ENCODE measurements around the gene SGPP1.
A peak's percentile ranks its signal among the peaks of the same experiment; 100 is the strongest.

The SGPP1 gene

DNA sequence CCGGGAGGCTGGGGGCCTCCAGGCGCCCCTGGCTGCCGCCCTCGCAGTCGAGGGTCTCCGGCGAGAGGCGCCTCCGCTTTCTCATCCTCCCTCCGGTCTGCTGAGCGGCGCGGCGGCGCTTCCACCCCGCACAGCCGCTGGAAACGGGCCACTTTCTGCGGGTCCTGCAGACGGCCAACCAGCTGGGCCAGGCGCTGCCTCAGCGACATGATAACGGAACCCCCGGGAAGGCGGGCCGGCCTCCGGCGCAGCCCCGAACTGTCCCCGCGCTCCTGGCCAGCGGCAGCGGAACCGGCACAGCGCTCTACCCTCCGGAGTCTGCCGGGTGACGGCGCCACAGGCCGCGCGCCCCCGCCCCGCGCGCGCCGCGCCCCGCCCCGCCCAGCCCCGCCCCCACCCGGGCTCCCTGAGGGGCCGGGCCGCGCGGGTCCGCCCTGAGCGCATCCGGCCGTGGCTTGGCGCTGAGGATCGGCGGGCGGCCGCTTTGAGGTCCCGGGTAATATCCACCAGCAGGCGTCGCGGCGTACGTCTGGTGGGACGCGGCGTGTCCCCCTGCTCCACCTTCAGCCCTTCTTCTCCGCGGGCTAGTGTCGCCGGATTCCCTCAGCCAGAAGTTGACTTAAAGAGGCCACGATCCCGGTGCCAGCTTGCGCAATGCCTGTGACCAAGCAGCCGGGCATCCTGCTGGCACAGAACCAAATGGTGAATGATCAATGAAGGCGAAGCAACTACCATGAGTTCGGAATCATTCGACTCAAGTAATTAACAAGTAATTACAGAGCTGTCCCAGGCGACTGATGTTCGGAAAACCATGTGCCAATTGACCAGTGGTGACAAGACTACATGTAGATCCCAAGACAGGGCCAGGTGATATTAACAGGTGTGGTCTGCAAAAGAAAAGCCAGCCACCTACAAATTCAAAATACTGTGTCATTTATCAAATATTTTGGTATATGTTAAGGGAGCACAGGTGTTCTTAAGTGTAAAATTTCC is at the start of gene SGPP1:
Gene SGPP1, minus strand, starts transcription at position 330 of the 993 bp plus-strand sequence. Its CDS starts 121 bp downstream, at position 209.
- Histone ChIP-seq H3K27ac (ENCODE audit: low read depth, low read length) (peak within 1 kb of the TSS; percentile 64), H3K27me3 (ENCODE audit: control insufficient read depth, insufficient read depth, low read length) (peaks cover 29% of the 10 kb centered on the region)

GRCh38 chr14:63777024-63777423 is 49.2 kb upstream of the SGPP1 start:
- no peak overlapping the region for H3K27ac ChIP-seq (ENCODE audit: low read depth, low read length)

More for the DNA sequence above, at the start of gene SGPP1:
- no peaks in the 10 kb centered on the region for H3K36me3 ChIP-seq (ENCODE audit: control insufficient read depth, insufficient read depth, low read length)
- H3K4me3 ChIP-seq (ENCODE audit: low read depth, low read length): peak within 1 kb of the TSS; percentile 74
- H3K9ac ChIP-seq (ENCODE audit: low read depth, low read length): peak within 1 kb of the TSS; percentile 65; the same call in 1 of the 2 replicates
- H3K9me3 ChIP-seq (ENCODE audit: control insufficient read depth, insufficient read depth, low read length): no peaks in the 10 kb centered on the region
- peaks cover 17% of the 10 kb centered on the region; the same call in 1 of the 2 replicates for H3K4me1 ChIP-seq (ENCODE audit: control insufficient read depth, insufficient read depth, low read length)

DNA sequence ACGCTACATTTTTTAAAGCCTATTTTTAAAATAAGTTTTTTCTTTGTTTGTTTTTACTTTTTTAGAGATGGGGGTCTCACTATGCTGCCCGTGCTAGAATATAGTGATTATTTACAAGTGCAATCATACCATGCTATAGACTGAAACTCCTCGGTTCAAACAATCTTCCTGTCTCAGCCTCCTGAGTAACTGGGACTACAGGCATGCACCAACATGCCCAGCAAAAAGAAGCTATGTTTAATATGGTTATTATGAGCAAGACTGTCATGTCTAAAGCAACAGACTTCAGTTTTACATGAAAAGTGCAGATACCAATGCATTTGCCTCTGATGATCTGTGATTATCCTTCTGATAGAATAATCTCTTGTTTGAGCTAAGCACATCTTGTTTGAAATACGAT is 45.6 kb upstream of the SGPP1 start:
- no peaks in the 10 kb centered on the region for H3K9me3 ChIP-seq (ENCODE audit: control insufficient read depth, insufficient read depth, low read length)
- H3K36me3 ChIP-seq (ENCODE audit: control insufficient read depth, insufficient read depth, low read length): no peaks in the 10 kb centered on the region
- H3K27ac ChIP-seq (ENCODE audit: low read depth, low read length): no peak overlapping the region
- H3K27me3 ChIP-seq (ENCODE audit: control insufficient read depth, insufficient read depth, low read length): no peaks in the 10 kb centered on the region
- H3K4me1 ChIP-seq (ENCODE audit: control insufficient read depth, insufficient read depth, low read length): no peaks in the 10 kb centered on the region
- no peak overlapping the region for H3K4me3 ChIP-seq (ENCODE audit: low read depth, low read length)
- no peak overlapping the region for H3K9ac ChIP-seq (ENCODE audit: low read depth, low read length)

More at GRCh38 chr14:63777024-63777423, 49.2 kb upstream of the SGPP1 start:
- Histone ChIP-seq H3K9ac (ENCODE audit: low read depth, low read length) (no peak overlapping the region), H3K4me1 (ENCODE audit: control insufficient read depth, insufficient read depth, low read length) (no peaks in the 10 kb centered on the region), H3K9me3 (ENCODE audit: control insufficient read depth, insufficient read depth, low read length) (no peaks in the 10 kb centered on the region), H3K4me3 (ENCODE audit: low read depth, low read length) (no peak overlapping the region), H3K27me3 (ENCODE audit: control insufficient read depth, insufficient read depth, low read length) (no peaks in the 10 kb centered on the region), H3K36me3 (ENCODE audit: control insufficient read depth, insufficient read depth, low read length) (no peaks in the 10 kb centered on the region)

DNA sequence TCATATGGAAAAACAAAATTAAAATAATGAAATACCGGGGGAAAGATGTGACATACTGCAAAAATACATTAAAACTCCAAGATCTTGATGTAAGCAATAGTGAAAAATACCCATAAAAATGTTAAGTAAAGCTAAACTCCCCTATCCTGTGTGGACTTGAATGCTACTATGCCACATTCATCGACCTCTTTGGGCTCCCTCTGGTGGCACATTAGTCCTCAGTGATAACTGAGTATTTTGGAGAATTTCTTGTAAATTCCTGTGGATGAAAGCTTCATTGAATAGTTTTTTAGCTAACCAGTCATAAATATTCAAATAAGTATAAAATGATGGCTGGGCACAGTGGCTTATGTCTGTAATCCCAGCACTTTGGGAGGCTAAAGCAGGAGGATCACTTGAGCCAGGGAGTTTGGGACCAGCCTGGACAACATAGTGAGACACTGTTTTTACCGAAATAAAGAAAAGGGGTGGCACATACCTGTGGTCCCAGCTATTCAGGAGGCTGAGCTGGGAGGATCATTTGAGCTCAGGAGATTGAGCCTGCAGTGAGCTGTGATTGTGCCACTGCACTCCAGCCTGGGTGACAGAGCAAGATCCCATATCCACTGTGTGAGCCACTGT is 42.4 kb upstream of the SGPP1 start:
- Histone ChIP-seq H3K4me3 (ENCODE audit: low read depth, low read length) (no peak overlapping the region), H3K4me1 (ENCODE audit: control insufficient read depth, insufficient read depth, low read length) (no peaks in the 10 kb centered on the region), H3K9me3 (ENCODE audit: control insufficient read depth, insufficient read depth, low read length) (no peaks in the 10 kb centered on the region), H3K27ac (ENCODE audit: low read depth, low read length) (no peak overlapping the region), H3K9ac (ENCODE audit: low read depth, low read length) (no peak overlapping the region), H3K36me3 (ENCODE audit: control insufficient read depth, insufficient read depth, low read length) (no peaks in the 10 kb centered on the region), H3K27me3 (ENCODE audit: control insufficient read depth, insufficient read depth, low read length) (no peaks in the 10 kb centered on the region)

- Histone ChIP-seq H3K9me3 (ENCODE audit: control insufficient read depth, insufficient read depth, low read length) (no peaks in the 10 kb centered on the region), H3K27ac (ENCODE audit: low read depth, low read length) (no peak overlapping the region), H3K4me1 (ENCODE audit: control insufficient read depth, insufficient read depth, low read length) (no peaks in the 10 kb centered on the region), H3K36me3 (ENCODE audit: control insufficient read depth, insufficient read depth, low read length) (no peaks in the 10 kb centered on the region), H3K9ac (ENCODE audit: low read depth, low read length) (no peak overlapping the region), H3K27me3 (ENCODE audit: control insufficient read depth, insufficient read depth, low read length) (no peaks in the 10 kb centered on the region), H3K4me3 (ENCODE audit: low read depth, low read length) (no peak overlapping the region)
Observed at GRCh38 chr14:63766611-63767010, 38.7 kb upstream of the SGPP1 start.

DNA sequence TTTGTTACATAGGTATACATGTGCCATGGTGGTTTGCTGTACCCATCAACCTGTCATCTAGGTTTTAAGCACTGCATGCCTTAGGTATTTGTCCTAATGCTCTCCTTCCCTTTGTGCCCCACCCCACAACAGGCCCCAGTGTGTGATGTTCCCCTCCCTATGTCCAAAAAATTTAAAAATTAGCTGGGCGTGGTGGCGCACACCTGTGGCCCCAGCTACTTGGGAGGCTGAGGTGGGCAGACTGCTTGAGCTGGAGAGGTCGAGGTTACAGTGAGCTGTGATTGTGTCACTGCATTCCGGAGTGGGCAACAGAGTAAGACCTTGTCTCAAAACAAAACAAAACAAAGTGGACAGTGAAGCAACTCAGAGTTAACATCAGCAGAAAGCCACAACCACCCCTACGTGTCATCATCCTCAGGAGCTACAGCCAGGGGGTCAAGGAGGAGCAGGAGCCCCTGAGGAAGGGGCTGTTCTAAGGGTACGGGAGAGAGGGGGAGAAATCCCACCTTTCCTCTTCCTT is 36.8 kb upstream of the SGPP1 start:
- Histone ChIP-seq H3K4me1 (ENCODE audit: control insufficient read depth, insufficient read depth, low read length) (no peaks in the 10 kb centered on the region), H3K27me3 (ENCODE audit: control insufficient read depth, insufficient read depth, low read length) (no peaks in the 10 kb centered on the region), H3K9me3 (ENCODE audit: control insufficient read depth, insufficient read depth, low read length) (no peaks in the 10 kb centered on the region), H3K4me3 (ENCODE audit: low read depth, low read length) (no peak overlapping the region), H3K36me3 (ENCODE audit: control insufficient read depth, insufficient read depth, low read length) (no peaks in the 10 kb centered on the region), H3K9ac (ENCODE audit: low read depth, low read length) (no peak overlapping the region), H3K27ac (ENCODE audit: low read depth, low read length) (no peak overlapping the region)

- Histone ChIP-seq H3K4me3 (ENCODE audit: low read depth, low read length) (no peak overlapping the region), H3K4me1 (ENCODE audit: control insufficient read depth, insufficient read depth, low read length) (no peaks in the 10 kb centered on the region), H3K27ac (ENCODE audit: low read depth, low read length) (no peak overlapping the region), H3K9ac (ENCODE audit: low read depth, low read length) (no peak overlapping the region), H3K9me3 (ENCODE audit: control insufficient read depth, insufficient read depth, low read length) (no peaks in the 10 kb centered on the region), H3K27me3 (ENCODE audit: control insufficient read depth, insufficient read depth, low read length) (no peaks in the 10 kb centered on the region), H3K36me3 (ENCODE audit: control insufficient read depth, insufficient read depth, low read length) (no peaks in the 10 kb centered on the region)
Observed at GRCh38 chr14:63764103-63764502, 36.2 kb upstream of the SGPP1 start.

DNA sequence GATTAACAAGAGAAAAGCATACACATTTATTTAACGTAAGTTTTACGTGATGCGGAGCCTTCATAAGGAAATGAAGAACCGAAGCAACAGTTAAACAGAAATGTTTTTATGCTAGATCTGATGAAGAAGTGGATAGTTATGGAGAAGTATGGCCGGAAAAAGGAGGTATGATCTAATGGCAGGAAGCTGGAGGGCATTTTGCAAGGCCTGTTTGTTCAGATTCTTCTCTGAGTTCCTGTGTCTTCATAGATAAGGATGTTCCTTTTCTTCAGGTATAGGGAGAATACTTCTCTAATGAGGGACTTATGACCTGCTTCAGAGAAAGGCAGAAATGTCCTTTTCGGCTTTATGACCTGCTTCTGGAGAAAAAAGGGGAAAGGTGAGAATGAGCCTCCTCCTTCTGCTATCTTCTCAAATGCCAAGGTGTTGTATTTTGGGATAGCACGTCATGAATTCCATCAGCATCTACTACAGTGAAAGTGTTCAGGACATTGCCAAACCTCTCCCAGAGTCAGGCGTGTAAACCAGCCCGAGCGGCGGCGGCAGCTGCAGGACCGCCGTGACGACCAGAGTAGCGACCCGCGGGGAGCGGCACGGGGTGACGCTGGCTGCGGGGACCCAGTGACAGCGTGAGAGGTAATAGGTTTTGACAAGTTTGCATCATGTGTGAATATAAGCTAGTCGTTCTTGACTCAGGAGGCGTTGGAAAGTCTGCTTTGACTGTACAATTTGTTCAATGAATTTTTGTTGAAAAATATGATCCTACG is 33.7 kb upstream of the SGPP1 start:
- no peaks in the 10 kb centered on the region for H3K4me1 ChIP-seq (ENCODE audit: control insufficient read depth, insufficient read depth, low read length)
- no peak overlapping the region for H3K4me3 ChIP-seq (ENCODE audit: low read depth, low read length)
- no peaks in the 10 kb centered on the region for H3K36me3 ChIP-seq (ENCODE audit: control insufficient read depth, insufficient read depth, low read length)
- no peak overlapping the region for H3K9ac ChIP-seq (ENCODE audit: low read depth, low read length)
- no peaks in the 10 kb centered on the region for H3K9me3 ChIP-seq (ENCODE audit: control insufficient read depth, insufficient read depth, low read length)
- H3K27me3 ChIP-seq (ENCODE audit: control insufficient read depth, insufficient read depth, low read length): no peaks in the 10 kb centered on the region
- no peak overlapping the region for H3K27ac ChIP-seq (ENCODE audit: low read depth, low read length)

DNA sequence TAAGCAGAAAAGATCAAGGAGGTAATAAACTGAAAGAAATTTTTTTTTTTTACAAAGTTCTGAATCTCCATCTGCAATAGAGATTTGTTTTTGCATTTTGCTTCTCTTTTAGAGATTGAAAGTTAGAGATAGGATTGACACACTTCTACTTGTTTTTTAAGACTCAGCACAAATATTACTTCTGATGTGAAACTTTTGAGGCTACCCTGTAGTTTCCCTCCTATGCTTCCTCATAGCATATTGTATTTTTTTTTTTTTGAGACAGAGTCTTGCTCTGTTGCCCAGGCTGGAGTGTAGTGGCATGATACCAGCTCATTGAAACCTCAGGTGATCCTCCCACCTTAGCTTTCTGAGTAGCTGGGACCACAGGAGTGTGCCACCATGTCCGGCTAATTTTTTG is 32.1 kb upstream of the SGPP1 start:
- no peaks in the 10 kb centered on the region for H3K36me3 ChIP-seq (ENCODE audit: control insufficient read depth, insufficient read depth, low read length)
- no peak overlapping the region for H3K4me3 ChIP-seq (ENCODE audit: low read depth, low read length)
- no peaks in the 10 kb centered on the region for H3K4me1 ChIP-seq (ENCODE audit: control insufficient read depth, insufficient read depth, low read length)
- H3K9ac ChIP-seq (ENCODE audit: low read depth, low read length): no peak overlapping the region
- no peaks in the 10 kb centered on the region for H3K9me3 ChIP-seq (ENCODE audit: control insufficient read depth, insufficient read depth, low read length)
- H3K27ac ChIP-seq (ENCODE audit: low read depth, low read length): no peak overlapping the region
- H3K27me3 ChIP-seq (ENCODE audit: control insufficient read depth, insufficient read depth, low read length): no peaks in the 10 kb centered on the region

DNA sequence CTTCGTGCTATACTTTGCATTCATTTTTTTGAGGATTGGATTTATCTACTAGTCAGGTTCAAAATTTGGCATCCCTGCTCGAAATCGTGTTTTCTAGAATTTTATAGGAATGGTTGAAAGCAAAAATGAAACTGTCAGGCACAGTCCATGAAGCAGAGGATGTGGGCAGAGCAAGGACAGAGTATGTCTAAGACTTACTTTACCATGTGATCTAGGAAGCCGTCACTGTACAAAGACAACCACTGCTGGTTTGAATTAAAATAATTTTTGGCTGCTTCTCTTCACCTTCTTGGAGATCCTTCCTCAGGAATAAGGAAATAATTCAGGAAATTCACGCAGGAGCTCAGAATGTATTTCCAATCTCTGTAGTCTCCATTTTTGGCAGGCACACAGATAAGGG is 31.6 kb upstream of the SGPP1 start:
- no peak overlapping the region for H3K9ac ChIP-seq (ENCODE audit: low read depth, low read length)
- no peak overlapping the region for H3K4me3 ChIP-seq (ENCODE audit: low read depth, low read length)
- no peak overlapping the region for H3K27ac ChIP-seq (ENCODE audit: low read depth, low read length)
- no peaks in the 10 kb centered on the region for H3K27me3 ChIP-seq (ENCODE audit: control insufficient read depth, insufficient read depth, low read length)
- H3K4me1 ChIP-seq (ENCODE audit: control insufficient read depth, insufficient read depth, low read length): no peaks in the 10 kb centered on the region
- no peaks in the 10 kb centered on the region for H3K36me3 ChIP-seq (ENCODE audit: control insufficient read depth, insufficient read depth, low read length)
- no peaks in the 10 kb centered on the region for H3K9me3 ChIP-seq (ENCODE audit: control insufficient read depth, insufficient read depth, low read length)
